ENCODE results near the gene PLA1A. TPM values are rescaled to one million over a fixed set of nuclear protein-coding genes. Genes with fewer than 3 reads are reported as not detected.

Gene PLA1A
- total and polyA plus RNA-seq, 10 of the 15 experiments (the other 5 are each of a cell fraction or from before 2014, with no cell fraction given), result 2.9 to 106 (median 4.8) TPM

DNA sequence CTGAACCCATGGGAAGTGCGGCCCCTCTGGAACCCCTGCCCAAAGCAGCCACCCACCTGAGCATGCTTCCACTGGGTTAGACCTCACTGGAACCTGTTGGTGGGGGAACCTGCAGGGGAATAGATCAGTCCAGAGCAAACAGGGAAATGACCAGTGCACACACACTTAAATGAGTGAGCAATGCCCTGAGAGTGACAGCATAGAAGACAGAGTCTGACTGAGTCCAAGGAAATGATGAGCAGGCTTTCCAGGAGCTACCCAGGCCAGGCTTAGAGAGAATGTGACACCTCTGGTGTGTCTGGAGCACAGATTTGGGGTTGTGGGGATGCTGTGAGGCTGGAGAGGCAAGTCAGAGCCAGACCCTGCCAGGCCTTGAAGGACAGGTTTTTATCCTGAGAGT is 28.5 kb downstream of the PLA1A start (continued):
- TF ChIP-seq PBX3 (IDR thresholded peaks at IDR 0.05; ENCODE audit: insufficient replicate concordance, low read depth, low read length) (no peak), CBX3 (IDR thresholded peaks at IDR 0.05; ENCODE audit: borderline replicate concordance, low read depth) (no peak)

DNA sequence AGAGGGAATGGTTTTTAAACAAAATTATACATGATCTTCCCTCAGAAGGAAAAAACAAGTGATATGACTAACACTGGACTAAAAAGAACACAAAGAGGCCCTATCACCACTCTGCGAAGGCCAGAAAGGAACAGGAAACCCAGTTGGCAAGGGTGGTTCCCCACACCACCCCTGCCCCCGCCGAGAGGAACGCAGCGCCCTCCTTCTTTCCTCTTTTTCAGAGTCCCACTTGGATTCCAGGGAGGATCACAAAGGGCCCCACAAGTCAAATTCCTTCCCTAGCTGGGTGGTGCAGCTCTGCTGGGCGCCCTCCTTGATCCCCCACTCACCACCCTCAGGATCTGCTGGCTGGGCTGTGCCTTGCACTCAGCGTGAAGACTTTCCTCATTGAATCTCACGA is 29.8 kb downstream of the PLA1A start:
- ATAC-seq, result peak; percentile 56
- DNase-seq (ENCODE audit: low read depth, low spot score), result peak; percentile 34
- Histone ChIP-seq H3K27me3 (replicated peaks in 1 of 2; ENCODE audit: control insufficient read depth in 2 of 2, insufficient read depth in 2 of 2, low read length in 1 of 2) (no peaks in the 10 kb centered on the region), H2AFZ (ENCODE audit: control insufficient read depth, low read depth, low read length) (peak overlapping the region; percentile 71), H3K4me3 (0 out of 2 replicates have a peak overlapping the region, but pooled peaks have one; percentile 11), H3K27ac (ENCODE audit: control insufficient read depth, insufficient read depth) (peak overlapping the region; percentile 84), H3K4me2 (ENCODE audit: control insufficient read depth, insufficient read depth) (peak overlapping the region; percentile 60), H3K4me1 (ENCODE audit: control insufficient read depth, insufficient read depth, low read length) (peaks cover 49% of the 10 kb centered on the region), H3K79me2 (ENCODE audit: control insufficient read depth, insufficient read depth, low read length) (no peaks in the 10 kb centered on the region), H3K9me3 (replicated peaks; ENCODE audit: control insufficient read depth, insufficient read depth, low read length) (peaks cover 2% of the 10 kb centered on the region; the same call in 1 of the 3 replicates), H4K20me1 (ENCODE audit: control insufficient read depth, insufficient read depth) (no peaks in the 10 kb centered on the region), H3K36me3 (ENCODE audit: control insufficient read depth in 2 of 2, insufficient read depth in 2 of 2, low read length in 1 of 2) (no peaks in the 10 kb centered on the region; a peak in 1 of 4 replicates), H3K9ac (ENCODE audit: control insufficient read depth, insufficient read depth, low read length) (peak overlapping the region; percentile 41)
- intact Hi-C loops (cut with micrococcal nuclease; ENCODE audit: unreplicated experiment) (no loop called here), in situ Hi-C loops (cut with MboI) (no loop called here)
- ChIA-PET CTCF (interaction anchor here (0.5 to 3.5 kb wide), 15 partner anchors 9 to 356 kb away, joined by 3 to 42 read pairs (median 5); partner anchors contain the start of genes CD80 and COX17), SMC1A (ENCODE audit: uncharacterized antibody, unreplicated experiment) (interaction anchor here (0.6 to 9.4 kb wide), 21 partner anchors 10 to 322 kb away, joined by 3 to 128 read pairs (median 5); partner anchors contain the start of gene COX17), POLR2A (interaction anchor here (1.3 to 6.1 kb wide), 6 partner anchors 10 to 67 kb away, joined by 3 to 103 read pairs (median 7); partner anchors contain the start of genes COX17 and PLA1A), RAD21 (ENCODE audit: unreplicated experiment) (interaction anchor here (1.1 to 7.8 kb wide), 11 partner anchors 9 to 129 kb away, joined by 3 to 103 read pairs (median 6); partner anchors contain the start of genes COX17 and TIMMDC1)
- no peak for FAIRE-seq
- WGBS (ENCODE audit: insufficient coverage, insufficient replicate concordance, low lambda C conversion rate, missing lambda C conversion rate), result 12% methylated on average over 8 of the region's 8 CpGs
- BruUV-seq (replicated peaks), result no TSS peak
- TF ChIP-seq, protein P1, sequence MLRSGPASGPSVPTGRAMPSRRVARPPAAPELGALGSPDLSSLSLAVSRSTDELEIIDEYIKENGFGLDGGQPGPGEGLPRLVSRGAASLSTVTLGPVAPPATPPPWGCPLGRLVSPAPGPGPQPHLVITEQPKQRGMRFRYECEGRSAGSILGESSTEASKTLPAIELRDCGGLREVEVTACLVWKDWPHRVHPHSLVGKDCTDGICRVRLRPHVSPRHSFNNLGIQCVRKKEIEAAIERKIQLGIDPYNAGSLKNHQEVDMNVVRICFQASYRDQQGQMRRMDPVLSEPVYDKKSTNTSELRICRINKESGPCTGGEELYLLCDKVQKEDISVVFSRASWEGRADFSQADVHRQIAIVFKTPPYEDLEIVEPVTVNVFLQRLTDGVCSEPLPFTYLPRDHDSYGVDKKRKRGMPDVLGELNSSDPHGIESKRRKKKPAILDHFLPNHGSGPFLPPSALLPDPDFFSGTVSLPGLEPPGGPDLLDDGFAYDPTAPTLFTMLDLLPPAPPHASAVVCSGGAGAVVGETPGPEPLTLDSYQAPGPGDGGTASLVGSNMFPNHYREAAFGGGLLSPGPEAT (IDR thresholded peaks at IDR 0.05; ENCODE audit: low read depth), result peak; percentile 32; the same call in 1 of the 2 replicates
- TF ChIP-seq EED (IDR thresholded peaks at IDR 0.05; ENCODE audit: low read depth), result peak; percentile 71
- no peak for TF ChIP-seq NFXL1 (IDR thresholded peaks at IDR 0.05; ENCODE audit: borderline replicate concordance)
- TF ChIP-seq MEF2A (IDR thresholded peaks at IDR 0.05; ENCODE audit: insufficient read depth, low read depth, low read length), result 0 out of 2 replicates have a peak, but pooled peaks have one; percentile 5
- no peak for TF ChIP-seq MTA2 (IDR thresholded peaks at IDR 0.05; ENCODE audit: low read depth)
- peak; percentile 41; the same call in 1 of the 2 replicates for TF ChIP-seq NFIC (IDR thresholded peaks at IDR 0.05; ENCODE audit: low read depth, low read length)
- 0 out of 2 replicates have a peak, but pooled peaks have one; percentile 35 for TF ChIP-seq NBN (IDR thresholded peaks at IDR 0.05)
- 0 out of 2 replicates have a peak, but pooled peaks have one; percentile 4 for TF ChIP-seq POLR2AphosphoS5 (IDR thresholded peaks at IDR 0.05; ENCODE audit: low read length)
- peak; percentile 50 for TF ChIP-seq IKZF1 (conservative IDR thresholded peaks at IDR 0.05)
- no peak for TF ChIP-seq ZNF384 (IDR thresholded peaks at IDR 0.05; ENCODE audit: borderline replicate concordance, low read depth, low read length)
- no peak for TF ChIP-seq ZNF217 (IDR thresholded peaks at IDR 0.05)
- TF ChIP-seq JUNB (IDR thresholded peaks at IDR 0.05), result 0 out of 2 replicates have a peak, but pooled peaks have one; percentile 14
- TF ChIP-seq RELA (IDR thresholded peaks at IDR 0.05; ENCODE audit: borderline replicate concordance, partially characterized antibody), result peak; percentile 19
- peak; percentile 44 to 69; a peak in 3 of 4 replicates for TF ChIP-seq IKZF2 (IDR thresholded peaks at IDR 0.05)
- no peak for TF ChIP-seq HDGF (IDR thresholded peaks at IDR 0.05)

All from GM12878 (cell line).